GM18951 (cell line): ENCODE data around the gene PBRM1.
"Not testable (repeated sequence)": the region's sequence is repeated elsewhere in the genome, so short reads cannot be mapped to it uniquely, and the experiment has no call there.

ENCODE experiments used
- POLR2A ChIP-seq: IDR thresholded peaks from 4 replicates; pipeline ENCODE4 v1.6.1; 2011; ENCODE audit warnings: mild to moderate bottlenecking; ENCODE audit not compliant: insufficient read length, insufficient read depth; ENCODE audit errors: extremely low read depth
- in situ Hi-C: fragments of 300-500 bp; cut with MboI; formaldehyde crosslinking; loops from one replicate; pipeline ENCODE4 v1.12.0; 2022; ENCODE audit warnings: low sequenced_read_pairs, mixed read lengths, inconsistent platforms; ENCODE audit not compliant: unreplicated experiment

The PBRM1 gene

DNA sequence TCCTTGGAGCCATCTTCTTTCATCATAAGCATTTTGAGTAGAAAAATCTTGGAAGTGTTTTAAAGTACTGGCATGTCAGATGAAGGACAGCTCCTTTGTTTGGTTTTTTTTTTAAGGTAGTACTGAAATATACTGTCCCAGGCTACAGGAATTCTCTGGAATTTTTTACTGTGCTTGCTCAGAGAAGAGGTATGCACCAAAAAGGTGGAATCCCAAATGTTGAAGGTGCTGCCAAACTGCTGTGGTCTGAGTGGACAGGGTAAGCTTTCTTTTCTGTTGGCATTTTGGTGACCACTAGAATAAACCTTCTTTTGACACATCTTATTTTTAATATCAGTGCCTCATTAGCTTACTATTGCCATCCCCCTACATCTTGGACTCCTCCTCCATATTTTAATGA lies 7.4 kb upstream of the PBRM1 start:
- in situ Hi-C loops: no loop called here

DNA sequence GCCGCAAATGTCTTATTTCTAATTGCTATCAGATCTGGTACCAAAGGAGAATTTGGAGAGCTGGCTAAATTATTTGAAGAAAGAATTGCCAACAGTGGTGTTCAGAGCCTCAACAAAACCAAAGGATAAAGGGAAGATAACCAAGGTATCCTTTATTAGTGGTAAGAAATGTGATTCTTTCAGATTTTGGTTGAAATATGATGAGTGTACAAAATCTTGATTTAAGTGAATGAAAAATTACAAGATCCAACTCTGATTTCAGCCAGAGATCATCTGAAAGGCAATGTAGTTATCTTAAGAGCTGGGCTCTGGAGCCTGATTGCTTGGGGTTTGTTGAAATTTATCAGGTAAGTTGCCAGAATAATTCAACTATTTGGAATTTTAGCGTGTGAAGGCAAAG lies 4.8 kb upstream of the PBRM1 start:
- in situ Hi-C loops: no loop called here
- no peak for TF ChIP-seq POLR2A

More for the DNA sequence above, 7.4 kb upstream of the PBRM1 start:
- TF ChIP-seq POLR2A: no peak

DNA sequence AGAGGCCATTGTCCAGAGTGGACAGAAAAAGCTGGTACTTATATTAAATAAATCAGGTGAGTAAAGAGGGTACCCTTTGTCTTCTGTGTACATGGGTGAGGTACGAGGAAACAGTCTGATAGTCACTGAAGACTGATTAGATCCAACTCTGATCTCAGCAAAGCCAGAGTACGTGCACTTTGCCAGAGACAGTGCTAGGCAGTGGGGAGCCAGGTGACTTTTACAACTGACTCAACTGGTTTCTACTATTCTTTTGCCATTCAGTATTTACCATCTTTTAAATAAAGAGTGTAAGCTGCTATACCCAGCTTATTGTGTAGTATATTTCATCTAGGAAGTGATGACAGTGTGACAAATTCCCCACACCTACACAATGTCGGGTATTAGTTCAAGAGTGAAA lies 3.4 kb upstream of the PBRM1 start:
- in situ Hi-C loops: no loop called here
- TF ChIP-seq POLR2A: no peak

DNA sequence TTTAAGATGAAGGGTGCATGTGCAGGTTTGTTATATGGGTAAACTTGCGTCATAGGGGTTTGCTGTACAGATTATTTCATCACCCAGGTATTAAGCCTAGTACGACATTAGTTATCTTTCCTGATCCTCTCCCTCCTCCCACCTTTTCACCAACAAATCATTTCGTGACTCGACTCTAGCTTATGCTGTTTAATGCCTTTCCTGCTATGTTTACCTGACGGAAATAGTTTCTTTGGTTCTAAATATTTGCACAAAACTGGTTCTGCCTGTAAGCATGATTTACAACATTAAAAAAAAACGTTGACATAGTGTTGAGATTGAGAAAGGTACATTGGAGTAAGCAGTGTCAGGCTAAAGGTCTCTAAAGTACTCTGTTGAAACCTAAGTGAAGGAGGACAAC lies 2.6 kb upstream of the PBRM1 start:
- no peak for TF ChIP-seq POLR2A
- in situ Hi-C loops: no loop called here

DNA sequence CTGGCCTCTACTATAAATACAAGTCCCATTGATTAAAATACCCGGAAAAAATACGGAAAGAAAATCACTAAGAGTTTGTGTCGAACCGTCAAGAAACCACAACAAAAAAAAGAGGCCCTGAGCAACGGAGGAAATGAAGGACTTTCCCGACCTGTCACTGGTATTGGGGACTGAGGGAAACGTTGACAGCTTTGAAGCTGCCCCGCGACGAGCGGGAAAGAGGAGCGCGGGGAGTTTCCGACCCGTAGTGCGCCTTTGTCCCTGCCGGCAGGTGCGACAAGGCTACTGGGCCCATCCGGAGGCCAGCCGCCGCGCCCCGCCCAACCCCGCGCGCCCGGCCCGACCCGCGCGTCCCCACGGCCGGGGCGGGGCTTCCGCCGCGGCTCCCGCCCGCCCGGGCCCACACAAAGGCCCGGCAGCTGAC lies 416 bp downstream of the PBRM1 start:
- in situ Hi-C loops: no loop called here

DNA sequence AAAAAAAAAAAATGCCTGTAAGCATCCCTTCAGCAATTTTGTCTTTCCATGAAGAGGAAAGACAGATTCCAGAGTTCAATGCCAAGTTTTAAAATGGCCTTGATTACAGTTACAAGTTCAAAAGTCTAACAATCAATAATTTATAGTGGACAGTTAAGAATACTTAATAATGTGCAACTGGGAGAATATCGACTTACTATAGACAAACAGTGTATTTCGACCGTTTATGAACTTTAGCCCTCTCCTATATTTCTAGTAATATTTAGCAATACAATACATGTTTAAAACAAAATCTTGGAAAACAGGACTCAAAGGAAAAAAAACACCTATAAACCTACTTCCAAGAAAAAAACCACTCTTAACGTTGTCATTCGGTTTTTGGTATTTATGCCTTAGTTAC lies 1.5 kb downstream of the PBRM1 start:
- in situ Hi-C loops: no loop called here
- TF ChIP-seq POLR2A: no peak

More for the DNA sequence above, 416 bp downstream of the PBRM1 start:
- TF ChIP-seq POLR2A: no peak

DNA sequence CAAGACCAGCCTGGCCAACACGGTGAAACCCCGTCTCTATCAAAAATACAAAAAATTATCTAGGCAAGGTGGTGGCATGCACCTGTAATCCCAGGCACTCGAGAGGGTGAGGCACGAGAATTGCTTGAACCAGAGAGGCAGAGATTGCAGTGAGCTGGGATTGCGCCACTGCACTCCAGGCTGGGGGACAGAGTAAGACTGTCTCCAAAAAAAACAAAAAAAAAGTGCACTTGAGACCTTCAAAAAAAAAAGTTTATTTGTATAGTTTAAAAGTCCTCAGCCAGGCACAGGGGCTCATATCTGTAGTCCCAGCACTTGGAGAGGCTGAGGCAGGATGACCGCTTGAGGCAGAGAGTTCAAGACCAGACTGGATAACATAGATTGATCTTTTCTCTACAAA lies 2.1 kb downstream of the PBRM1 start:
- in situ Hi-C loops: no loop called here

DNA sequence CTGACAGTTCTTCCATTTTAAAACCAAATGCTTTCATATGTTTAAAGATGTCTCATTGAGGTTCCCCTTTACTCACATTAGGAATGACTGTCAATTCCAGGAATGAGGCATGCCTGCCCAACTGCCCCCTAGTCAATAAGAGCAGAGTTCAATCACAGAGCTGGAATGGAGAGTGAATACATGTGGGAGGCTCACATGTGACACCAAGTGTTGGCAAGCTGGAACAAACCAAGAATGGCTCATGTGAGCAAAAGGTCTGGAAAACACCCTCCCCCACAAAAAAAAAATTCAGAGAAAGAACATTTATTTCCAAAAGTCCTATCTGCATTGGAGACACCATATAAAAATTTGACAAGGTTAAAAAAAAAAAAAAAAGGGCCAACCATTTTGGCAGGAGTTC lies 3.7 kb downstream of the PBRM1 start:
- TF ChIP-seq POLR2A: no peak
- in situ Hi-C loops: no loop called here

More for the DNA sequence above, 2.1 kb downstream of the PBRM1 start:
- TF ChIP-seq POLR2A: no peak

DNA sequence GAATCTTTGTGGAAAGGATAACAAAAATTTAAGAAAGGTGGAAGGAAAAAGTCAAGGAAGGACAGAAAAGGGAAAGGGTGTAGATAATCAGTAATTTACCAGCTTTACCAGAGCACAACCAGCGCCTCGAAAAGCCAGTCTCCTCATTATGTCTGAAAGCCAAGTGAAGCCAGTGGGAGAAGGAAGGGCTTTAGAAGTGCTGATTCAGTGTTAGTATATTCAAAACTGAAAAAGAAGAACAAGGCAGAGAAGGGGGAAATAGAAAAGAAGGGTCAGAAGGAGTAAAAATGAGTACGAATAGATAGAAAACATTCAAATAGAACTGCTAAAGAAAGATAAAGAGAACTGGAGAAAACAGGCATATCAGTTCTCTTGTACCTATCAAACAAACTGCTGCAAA lies 4.1 kb downstream of the PBRM1 start:
- in situ Hi-C loops: no loop called here
- TF ChIP-seq POLR2A: no peak

DNA sequence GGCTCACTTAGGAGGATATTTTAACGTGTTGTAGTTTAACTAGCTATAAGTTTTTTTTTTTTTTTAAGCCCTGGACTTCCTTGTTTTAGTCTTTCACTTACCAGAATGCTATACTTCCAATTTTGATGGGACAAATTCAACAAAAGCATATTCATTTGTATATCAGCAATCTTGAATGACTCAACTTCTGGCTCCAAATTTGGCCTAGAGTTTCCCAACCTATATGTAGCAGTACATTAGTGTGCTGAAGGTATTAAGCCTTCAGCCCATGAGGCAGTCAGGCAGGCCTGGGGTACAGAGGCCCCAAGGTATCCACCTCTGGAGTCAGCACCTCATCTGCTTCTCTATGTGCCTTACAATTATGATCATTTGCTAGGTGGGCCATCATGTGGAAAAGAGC lies 5.9 kb downstream of the PBRM1 start:
- no peak for TF ChIP-seq POLR2A
- in situ Hi-C loops: no loop called here

DNA sequence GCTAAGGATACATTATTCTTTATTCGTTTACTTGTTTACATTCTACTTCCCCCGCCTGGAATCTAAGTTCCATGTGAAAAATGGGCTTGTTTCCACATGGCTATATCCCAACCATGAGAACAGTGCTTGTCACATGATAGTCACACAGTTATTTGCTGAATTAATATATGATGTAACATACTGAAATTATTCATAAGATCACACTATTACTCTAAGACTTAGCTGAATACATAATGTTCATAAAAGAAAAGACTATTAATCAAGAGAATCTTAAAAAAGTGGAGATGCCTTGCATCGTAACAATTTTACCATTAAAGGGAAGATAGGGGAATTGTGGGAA lies 6.5 kb downstream of the PBRM1 start:
- in situ Hi-C loops: no loop called here
- no peak for TF ChIP-seq POLR2A

DNA sequence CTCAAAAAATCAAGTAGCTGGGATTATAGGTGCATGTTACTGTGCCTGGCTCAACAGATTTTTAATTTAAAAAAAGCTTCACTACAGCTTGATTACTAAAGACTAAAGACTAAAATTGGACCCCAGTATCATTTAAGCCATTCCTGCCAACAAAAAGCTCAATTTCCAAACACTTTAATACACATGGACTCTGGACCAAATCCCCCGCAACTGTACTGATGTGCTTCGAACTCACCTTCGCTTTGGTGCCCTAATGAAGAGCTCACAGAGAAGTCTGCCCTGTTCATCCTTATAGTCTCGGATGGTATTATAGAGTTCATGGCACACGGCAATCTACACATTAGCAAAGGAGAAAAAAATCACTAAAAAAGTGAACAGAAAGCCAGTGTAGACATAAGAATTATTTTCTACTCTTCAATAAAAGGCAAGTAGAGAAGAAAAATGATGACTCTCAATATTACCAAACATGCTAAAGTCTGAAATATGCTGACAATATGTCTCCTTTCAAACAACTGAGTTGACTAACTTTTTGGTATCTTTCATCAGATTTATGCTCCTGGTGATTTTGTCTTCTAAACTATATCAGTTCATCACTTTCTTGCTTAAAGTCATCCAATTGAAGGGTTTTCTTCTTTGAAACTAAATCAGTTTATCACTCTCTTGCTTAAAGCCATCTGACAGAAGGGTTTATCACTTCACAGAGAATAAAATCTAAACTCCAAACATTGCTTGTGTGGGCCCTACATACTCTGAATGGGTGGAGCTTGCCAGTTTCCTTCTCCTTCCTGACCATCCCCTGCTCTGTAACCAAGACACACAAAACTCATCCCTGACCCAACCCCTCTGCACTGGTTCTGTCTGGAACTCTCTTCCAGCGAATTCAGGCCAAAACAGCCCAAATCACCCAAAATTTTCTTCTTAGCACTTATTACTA lies 7.2 kb downstream of the PBRM1 start:
- in situ Hi-C loops: no loop called here
- TF ChIP-seq POLR2A: no peak

DNA sequence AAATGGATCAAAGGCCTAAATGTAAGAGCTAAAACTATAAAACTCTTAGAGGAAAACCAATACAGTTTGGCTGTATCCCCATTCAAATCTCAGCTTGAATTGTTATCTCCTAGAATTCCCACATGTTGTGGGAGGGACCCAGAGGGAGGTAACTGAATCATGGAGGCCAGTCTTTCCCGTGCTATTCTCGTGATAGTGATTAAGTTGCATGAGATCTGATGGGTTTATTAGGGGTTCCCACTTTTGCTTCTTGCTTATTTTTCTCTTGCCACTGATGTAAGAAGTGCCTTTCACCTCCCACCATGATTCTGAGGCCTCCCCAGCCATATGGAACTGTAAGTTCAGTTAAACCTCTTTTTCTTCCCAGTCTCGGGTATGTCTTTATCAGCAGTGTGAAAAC lies 9.5 kb downstream of the PBRM1 start:
- in situ Hi-C loops: not testable (repeated sequence)

DNA sequence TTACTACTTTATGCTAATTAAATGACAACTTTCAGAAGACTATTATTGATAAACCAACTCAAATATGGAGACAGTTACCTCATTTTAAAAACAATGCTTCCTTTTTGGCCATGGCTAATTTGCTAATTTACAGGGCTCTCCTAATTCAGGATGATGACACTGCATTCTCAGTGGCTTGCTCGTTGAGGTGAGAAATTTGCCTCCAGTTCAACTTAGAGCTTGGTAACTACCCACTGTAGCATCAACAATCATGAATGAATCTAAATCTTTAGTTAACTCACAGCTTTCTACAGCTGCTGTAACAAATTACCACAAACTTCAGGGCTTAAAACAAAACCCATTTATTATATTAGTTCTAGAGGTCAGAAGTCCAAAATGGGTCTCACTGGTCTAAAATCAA lies 14.0 kb downstream of the PBRM1 start:
- TF ChIP-seq POLR2A: no peak
- in situ Hi-C loops: no loop called here
